ENCODE measurements around the gene CYP2W1.
"Not testable (repeated sequence)": the region's sequence is repeated elsewhere in the genome, so short reads cannot be mapped to it uniquely, and the experiment has no call there.

DNA sequence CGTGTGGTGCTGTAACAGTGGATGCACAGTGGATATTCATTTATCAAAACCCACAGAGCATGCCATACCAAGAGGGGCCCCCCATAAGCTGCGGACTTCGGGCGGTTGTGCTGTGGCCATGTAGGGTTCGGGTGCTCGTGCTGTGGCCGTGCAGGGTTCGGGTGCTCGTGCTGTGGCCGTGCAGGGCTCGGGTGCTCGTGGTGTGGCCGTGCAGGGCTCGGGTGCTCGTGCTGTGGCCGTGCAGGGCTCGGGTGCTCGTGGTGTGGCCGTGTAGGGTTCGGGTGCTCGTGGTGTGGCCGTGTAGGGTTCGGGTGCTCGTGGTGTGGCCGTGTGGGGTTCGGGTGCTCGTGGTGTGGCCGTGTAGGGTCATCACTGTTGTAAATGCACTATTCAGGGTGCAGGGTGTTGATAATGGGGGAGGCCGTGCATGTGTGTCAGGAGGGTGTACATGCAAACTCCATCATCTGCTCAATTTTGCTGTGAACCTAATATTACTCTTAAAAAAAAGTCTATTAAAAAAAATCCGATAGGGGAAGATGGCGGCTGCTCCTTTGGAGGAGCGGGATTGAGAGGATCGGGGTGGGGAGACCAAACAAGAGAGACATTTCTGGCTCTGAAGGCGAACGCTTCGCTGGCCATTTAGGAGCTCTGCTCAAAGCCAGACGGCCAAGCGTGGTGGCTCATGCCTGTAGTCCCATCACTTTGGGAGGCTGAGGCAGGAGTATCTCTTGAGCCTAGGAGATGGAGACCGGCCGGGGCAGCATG lies 53.4 kb downstream of the CYP2W1 start:
- TF ChIP-seq, protein P1, sequence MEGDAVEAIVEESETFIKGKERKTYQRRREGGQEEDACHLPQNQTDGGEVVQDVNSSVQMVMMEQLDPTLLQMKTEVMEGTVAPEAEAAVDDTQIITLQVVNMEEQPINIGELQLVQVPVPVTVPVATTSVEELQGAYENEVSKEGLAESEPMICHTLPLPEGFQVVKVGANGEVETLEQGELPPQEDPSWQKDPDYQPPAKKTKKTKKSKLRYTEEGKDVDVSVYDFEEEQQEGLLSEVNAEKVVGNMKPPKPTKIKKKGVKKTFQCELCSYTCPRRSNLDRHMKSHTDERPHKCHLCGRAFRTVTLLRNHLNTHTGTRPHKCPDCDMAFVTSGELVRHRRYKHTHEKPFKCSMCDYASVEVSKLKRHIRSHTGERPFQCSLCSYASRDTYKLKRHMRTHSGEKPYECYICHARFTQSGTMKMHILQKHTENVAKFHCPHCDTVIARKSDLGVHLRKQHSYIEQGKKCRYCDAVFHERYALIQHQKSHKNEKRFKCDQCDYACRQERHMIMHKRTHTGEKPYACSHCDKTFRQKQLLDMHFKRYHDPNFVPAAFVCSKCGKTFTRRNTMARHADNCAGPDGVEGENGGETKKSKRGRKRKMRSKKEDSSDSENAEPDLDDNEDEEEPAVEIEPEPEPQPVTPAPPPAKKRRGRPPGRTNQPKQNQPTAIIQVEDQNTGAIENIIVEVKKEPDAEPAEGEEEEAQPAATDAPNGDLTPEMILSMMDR (IDR thresholded peaks at IDR 0.05; ENCODE audit: low read length), result not testable (repeated sequence)
- TF ChIP-seq EZH2 (optimal IDR thresholded peaks at IDR 0.05; ENCODE audit: low read depth, low read length); EZH2phosphoT487 (IDR thresholded peaks at IDR 0.05; ENCODE audit: low read length): not testable (repeated sequence)
